Endothelial cell of umbilical vein (primary cell): Measurements from ENCODE around the gene CLVS2.

ENCODE experiments used
- EZH2 ChIP-seq: IDR thresholded peaks from 2 replicates; pipeline ENCODE4 v1.6.1; 2012; ENCODE audit warnings: borderline replicate concordance, low read depth, mild to moderate bottlenecking, moderate library complexity, low read length, inconsistent platforms; ENCODE audit not compliant: severe bottlenecking
- FOS ChIP-seq: IDR thresholded peaks from 2 replicates; pipeline ENCODE4 v1.6.1; 2011; ENCODE audit warnings: mild to moderate bottlenecking, low read length, moderate library complexity, borderline replicate concordance; ENCODE audit not compliant: insufficient read depth
- POLR2A ChIP-seq: IDR thresholded peaks from 2 replicates; pipeline ENCODE4 v1.6.1; 2012; ENCODE audit warnings: low read depth, mild to moderate bottlenecking, control low read depth, low read length
- TF ChIP-seq, protein P1 (sequence below), 2 donors: IDR thresholded peaks; 1 replicate in 1 of 2; 2 replicates in 1 of 2; pipeline ENCODE4 v1.5.1; 2011; ENCODE audit warnings: low read length in 2 of 2, mild to moderate bottlenecking in 2 of 2, moderate library complexity in 2 of 2, control low read depth in 1 of 2, inconsistent platforms in 1 of 2, low read depth in 1 of 2; ENCODE audit not compliant: insufficient read depth in 1 of 2; ENCODE audit errors: extremely low read depth in 1 of 2

DNA sequence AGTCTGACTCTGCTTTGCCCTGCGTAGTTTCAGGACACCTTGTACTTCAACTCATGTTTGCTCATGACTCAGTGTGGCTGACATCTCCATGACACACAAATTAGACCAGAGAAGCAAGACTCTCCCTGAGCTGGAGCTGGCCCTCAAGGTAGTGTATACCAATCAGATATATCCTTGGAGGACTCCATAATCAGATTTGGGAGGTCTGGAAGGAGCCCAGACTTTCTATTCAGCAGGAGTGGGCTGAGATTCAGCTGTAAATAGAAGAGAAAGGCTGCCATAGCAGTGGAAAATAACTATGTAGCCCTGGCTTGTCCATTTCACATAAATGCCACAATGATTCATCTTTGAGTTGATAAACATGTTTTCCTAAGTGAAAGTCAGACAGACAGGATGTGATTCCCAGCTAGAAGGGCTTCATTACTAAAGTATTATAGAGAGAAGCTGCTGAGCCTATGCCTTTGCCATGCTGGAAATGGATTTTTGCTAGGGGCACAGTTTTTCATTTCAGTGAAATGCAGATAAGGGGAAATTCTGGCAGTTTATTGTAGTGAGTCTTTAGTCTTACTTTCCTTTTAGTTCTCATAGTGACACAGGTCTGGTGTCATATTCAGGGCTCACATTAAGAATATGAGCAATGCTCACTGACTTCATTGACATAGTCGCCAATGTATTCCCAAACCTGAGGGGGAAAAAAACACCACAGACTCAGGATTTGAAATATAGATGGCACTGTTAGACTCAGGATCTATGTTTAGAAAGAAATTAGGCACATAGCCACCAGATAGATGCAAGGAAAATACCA, 95.3 kb downstream of the CLVS2 start:
- TF ChIP-seq, protein P1, sequence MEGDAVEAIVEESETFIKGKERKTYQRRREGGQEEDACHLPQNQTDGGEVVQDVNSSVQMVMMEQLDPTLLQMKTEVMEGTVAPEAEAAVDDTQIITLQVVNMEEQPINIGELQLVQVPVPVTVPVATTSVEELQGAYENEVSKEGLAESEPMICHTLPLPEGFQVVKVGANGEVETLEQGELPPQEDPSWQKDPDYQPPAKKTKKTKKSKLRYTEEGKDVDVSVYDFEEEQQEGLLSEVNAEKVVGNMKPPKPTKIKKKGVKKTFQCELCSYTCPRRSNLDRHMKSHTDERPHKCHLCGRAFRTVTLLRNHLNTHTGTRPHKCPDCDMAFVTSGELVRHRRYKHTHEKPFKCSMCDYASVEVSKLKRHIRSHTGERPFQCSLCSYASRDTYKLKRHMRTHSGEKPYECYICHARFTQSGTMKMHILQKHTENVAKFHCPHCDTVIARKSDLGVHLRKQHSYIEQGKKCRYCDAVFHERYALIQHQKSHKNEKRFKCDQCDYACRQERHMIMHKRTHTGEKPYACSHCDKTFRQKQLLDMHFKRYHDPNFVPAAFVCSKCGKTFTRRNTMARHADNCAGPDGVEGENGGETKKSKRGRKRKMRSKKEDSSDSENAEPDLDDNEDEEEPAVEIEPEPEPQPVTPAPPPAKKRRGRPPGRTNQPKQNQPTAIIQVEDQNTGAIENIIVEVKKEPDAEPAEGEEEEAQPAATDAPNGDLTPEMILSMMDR (IDR thresholded peaks at IDR 0.05; ENCODE audit: extremely low read depth in 1 of 2, insufficient read depth in 1 of 2, low read depth in 1 of 2, low read length in 2 of 2): no peak
- TF ChIP-seq EZH2 (no peak), POLR2A (no peak), FOS (peak; percentile 80)
